WERI-Rb-1 (cell line): ENCODE results near the gene RD3L.
"Not testable (repeated sequence)": the region's sequence is repeated elsewhere in the genome, so short reads cannot be mapped to it uniquely, and the experiment has no call there.

Experiments used
- DNase-seq: peaks from one replicate; pipeline ENCODE4 v3.0.0-alpha.2; 2020
- H3K27ac ChIP-seq: fragments of 250-450 bp; sonication (Bioruptor Pico); 2 replicates; pipeline ENCODE4 v1.5.1; 2020; ENCODE audit warnings: mild to moderate bottlenecking, moderate library complexity
- H3K27me3 ChIP-seq: fragments of 250-450 bp; sonication (Bioruptor Pico); 2 replicates; pipeline ENCODE4 v1.5.1; 2021; ENCODE audit warnings: mild to moderate bottlenecking, low read depth, moderate library complexity; ENCODE audit not compliant: insufficient read depth, severe bottlenecking
- H3K36me3 ChIP-seq: fragments of 250-450 bp; sonication (Bioruptor Pico); 2 replicates; pipeline ENCODE4 v1.5.1; 2020; ENCODE audit warnings: mild to moderate bottlenecking, moderate library complexity
- H3K4me3 ChIP-seq: 2 replicates; pipeline ENCODE4 v1.5.1; 2011; ENCODE audit warnings: low read depth, mild to moderate bottlenecking, control low read depth, low read length
- H3K9me3 ChIP-seq: fragments of 250-450 bp; sonication (Bioruptor Pico); 2 replicates; pipeline ENCODE4 v1.5.1; 2021; ENCODE audit warnings: mild to moderate bottlenecking, moderate library complexity; ENCODE audit not compliant: severe bottlenecking
- TF ChIP-seq, protein P1 (sequence below): IDR thresholded peaks from 2 replicates; pipeline ENCODE4 v1.5.1; 2011; ENCODE audit warnings: low read depth, mild to moderate bottlenecking, control low read depth, inconsistent platforms, low read length

The RD3L gene

DNA sequence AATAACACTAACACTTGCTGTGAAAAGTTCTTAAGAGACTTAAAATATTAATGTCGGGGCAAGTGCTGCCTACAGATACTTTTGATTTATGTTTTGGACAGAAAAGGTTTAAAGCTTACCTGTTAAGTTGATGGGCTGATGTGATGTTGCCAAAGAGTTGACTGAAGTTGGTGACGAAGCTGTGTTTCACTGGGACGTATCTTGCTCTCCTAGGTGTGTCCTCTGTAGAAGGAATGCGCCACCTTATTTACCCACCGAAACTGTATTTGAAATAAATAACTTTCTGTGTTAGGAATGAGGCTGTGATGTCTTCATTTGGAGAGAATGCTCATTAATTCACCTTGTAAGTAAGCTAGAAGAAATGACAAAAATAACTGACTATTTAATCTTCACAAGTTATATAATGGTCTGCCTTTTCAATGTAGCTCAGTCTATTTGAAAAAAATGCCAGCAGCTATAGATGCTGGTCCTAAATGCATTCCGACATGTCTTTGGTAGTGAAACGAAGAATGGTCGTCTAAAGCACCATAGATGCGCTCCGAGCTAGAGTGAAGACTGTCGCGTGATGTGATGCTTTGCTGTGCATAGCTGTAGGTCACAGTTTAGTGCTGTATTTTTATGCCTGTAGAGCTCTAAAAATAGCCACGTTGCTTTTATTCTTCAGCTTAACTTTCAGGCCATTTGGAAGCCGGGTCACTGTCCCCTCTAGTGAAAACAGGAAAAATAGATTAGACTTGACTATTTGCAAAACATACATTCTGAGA, at the start of gene RD3L:
Gene RD3L, minus strand, starts transcription at position 557 of the 764 bp plus-strand sequence. CDS start 834 bp downstream, outside the sequence.
- H3K36me3 ChIP-seq, result no peaks in the 10 kb centered on the region
- TF ChIP-seq, protein P1, sequence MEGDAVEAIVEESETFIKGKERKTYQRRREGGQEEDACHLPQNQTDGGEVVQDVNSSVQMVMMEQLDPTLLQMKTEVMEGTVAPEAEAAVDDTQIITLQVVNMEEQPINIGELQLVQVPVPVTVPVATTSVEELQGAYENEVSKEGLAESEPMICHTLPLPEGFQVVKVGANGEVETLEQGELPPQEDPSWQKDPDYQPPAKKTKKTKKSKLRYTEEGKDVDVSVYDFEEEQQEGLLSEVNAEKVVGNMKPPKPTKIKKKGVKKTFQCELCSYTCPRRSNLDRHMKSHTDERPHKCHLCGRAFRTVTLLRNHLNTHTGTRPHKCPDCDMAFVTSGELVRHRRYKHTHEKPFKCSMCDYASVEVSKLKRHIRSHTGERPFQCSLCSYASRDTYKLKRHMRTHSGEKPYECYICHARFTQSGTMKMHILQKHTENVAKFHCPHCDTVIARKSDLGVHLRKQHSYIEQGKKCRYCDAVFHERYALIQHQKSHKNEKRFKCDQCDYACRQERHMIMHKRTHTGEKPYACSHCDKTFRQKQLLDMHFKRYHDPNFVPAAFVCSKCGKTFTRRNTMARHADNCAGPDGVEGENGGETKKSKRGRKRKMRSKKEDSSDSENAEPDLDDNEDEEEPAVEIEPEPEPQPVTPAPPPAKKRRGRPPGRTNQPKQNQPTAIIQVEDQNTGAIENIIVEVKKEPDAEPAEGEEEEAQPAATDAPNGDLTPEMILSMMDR, result no peak
- H3K9me3 ChIP-seq, result peaks cover 2% of the 10 kb centered on the region
- H3K27ac ChIP-seq, result no peak within 1 kb of the TSS
- no peaks in the 10 kb centered on the region for H3K27me3 ChIP-seq
- no peak within 1 kb of the TSS for H3K4me3 ChIP-seq
- no peak for DNase-seq

DNA sequence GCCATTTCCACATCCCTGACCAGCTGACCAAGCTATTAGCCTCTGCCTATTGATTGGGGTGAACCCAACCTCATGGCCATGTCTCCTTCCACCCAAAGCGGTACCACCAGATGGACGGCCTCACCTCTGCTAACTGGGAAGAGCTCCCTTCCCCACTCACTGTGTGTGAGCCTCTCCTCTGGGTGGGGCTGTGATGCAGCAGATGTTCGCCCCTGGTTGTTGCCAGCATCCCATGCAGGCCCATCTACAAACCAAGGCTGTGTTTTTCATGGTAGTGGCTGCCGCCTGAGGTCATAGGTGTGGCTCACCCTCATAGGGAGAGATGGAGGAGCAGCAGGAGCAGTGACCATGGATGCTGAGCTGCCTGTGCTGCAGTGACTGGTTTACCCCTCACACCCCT, 47.6 kb upstream of the RD3L start:
- Histone ChIP-seq H3K27me3 (no peaks in the 10 kb centered on the region), H3K36me3 (no peaks in the 10 kb centered on the region), H3K4me3 (no peak overlapping the region), H3K27ac (no peak overlapping the region), H3K9me3 (peaks cover 7% of the 10 kb centered on the region)
- TF ChIP-seq, protein P1, result no peak
- no peak for DNase-seq

DNA sequence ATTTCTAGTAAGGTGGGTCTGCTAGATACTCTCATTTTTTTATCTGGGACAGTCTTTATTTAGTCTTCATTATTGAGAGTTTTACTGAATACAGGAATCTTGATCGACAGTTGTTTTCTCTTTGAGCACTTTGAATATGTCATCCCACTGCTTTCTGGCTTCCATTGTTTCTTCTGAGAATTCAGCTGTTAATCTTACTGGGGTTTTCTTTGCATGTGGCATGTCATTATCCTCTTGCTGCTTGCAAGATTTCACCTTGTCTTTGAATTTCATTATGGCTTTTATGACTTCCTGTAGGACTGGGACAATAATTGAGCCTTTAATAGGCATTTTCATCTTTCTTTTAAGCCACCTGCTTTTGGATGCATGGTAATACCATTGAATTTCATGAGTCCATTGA, 46.7 kb upstream of the RD3L start:
- H3K27me3 ChIP-seq, result no peaks in the 10 kb centered on the region
- DNase-seq, result no peak
- TF ChIP-seq, protein P1, result no peak
- H3K36me3 ChIP-seq, result no peaks in the 10 kb centered on the region
- peaks cover 10% of the 10 kb centered on the region for H3K9me3 ChIP-seq
- no peak overlapping the region for H3K4me3 ChIP-seq
- H3K27ac ChIP-seq, result no peak overlapping the region

DNA sequence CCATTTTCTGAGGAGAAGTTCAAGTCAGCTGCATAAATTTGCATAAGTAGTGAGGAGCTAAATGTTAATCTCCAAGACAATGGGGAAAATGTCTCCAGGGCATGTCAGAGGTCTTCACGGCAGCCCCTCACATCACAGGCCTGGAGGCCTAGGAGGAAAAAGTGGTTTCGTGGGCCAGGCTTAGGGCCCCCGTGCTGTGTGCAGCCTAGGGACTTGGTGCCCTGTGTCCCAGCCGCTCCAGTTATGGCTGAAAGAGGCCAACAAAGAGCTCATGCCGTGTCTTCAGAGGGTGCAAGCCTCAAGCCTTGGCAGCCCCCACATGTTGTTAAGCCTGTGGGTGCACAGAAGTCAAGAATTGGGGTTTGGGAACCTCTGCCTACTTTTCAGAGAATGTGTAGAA, 41.9 kb upstream of the RD3L start:
- TF ChIP-seq, protein P1, result no peak
- no peak for DNase-seq

DNA sequence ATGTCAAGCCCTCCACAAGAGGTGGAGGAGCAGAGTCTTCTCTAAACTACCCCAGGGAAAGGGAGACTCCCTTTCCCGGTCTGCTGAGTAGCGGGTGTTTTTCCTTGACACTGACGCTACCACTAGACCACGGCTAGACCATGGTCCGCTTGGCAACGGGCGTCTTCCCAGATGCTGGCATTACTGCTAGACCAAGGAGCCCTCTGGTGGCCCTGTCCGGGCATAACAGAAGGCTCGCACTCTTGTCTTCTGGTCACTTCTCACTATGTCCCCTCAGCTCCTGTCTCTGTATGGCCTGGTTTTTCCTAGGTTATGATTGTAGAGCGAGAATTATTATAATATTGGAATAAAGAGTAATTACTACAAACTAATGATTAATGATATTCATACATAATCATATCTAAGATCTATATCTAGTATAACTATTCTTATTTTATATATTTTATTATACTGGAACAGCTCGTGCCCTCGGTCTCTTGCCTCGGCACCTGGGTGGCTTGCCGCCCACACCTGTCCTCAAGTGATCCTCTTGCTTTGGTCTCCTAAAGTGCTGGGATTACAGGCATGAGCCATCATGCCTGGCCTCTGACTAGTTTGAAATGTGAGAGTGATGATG, 38.4 kb upstream of the RD3L start:
- H3K4me3 ChIP-seq, H3K27me3 ChIP-seq, H3K9me3 ChIP-seq, H3K27ac ChIP-seq, H3K36me3 ChIP-seq: not testable (repeated sequence)
- TF ChIP-seq, protein P1, result peak; percentile 21; the same call in 1 of the 2 replicates
- DNase-seq, result peak; percentile 79

More for the DNA sequence above, 41.9 kb upstream of the RD3L start:
- no peaks in the 10 kb centered on the region for H3K27me3 ChIP-seq
- no peak overlapping the region for H3K27ac ChIP-seq
- no peaks in the 10 kb centered on the region for H3K36me3 ChIP-seq
- peaks cover 11% of the 10 kb centered on the region for H3K9me3 ChIP-seq
- no peak overlapping the region for H3K4me3 ChIP-seq

DNA sequence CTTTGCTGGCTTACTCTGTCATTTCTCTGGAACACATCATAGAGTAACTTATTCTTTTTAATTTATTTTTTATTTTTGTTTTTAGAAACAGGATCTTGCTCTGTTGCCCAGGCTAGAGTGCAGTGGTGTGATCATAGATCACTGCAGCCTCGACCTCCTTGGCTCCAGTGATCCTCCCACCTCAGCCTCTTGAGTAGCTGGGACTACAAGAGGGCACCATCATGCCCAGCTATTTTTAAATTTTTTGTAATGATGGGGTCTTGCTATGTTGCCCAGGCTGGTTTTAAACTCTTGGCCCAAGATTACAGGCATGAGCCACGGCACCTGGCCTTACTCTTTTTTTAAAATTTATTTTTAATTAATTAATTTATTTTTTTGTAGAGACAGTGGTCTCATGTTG, 32.2 kb upstream of the RD3L start:
- Histone ChIP-seq H3K27ac (no peak overlapping the region), H3K36me3 (no peaks in the 10 kb centered on the region), H3K9me3 (no peaks in the 10 kb centered on the region), H3K4me3 (no peak overlapping the region), H3K27me3 (no peaks in the 10 kb centered on the region)
- TF ChIP-seq, protein P1, result no peak
- no peak for DNase-seq
